ENCODE data around the gene ARMC6. TPM values are rescaled to one million over a fixed set of nuclear protein-coding genes. Genes with fewer than 3 reads are reported as not detected.
"Not testable (repeated sequence)": the region's sequence is repeated elsewhere in the genome, so short reads cannot be mapped to it uniquely, and the experiment has no call there.

ARMC6 gene
- total and polyA plus RNA-seq, 2 donors = 19.6 to 20.3 TPM

- DNase-seq (ENCODE audit: extremely low spot score) = peak; percentile 46
- Histone ChIP-seq H3K4me1 (ENCODE audit: insufficient read depth) (no peaks in the 10 kb centered on the region), H3K4me3 (ENCODE audit: low read depth, low read length) (peak overlapping the region; percentile 33), H3K36me3 (ENCODE audit: insufficient read depth) (no peaks in the 10 kb centered on the region), H3K27ac (ENCODE audit: low read depth) (peak overlapping the region; percentile 56)
- whole genome bisulfite sequencing = 18% methylated on average over 36 of the region's 36 CpGs
Measured at GRCh38 chr19:19105365-19106055, 72.1 kb downstream of the ARMC6 start.

DNA sequence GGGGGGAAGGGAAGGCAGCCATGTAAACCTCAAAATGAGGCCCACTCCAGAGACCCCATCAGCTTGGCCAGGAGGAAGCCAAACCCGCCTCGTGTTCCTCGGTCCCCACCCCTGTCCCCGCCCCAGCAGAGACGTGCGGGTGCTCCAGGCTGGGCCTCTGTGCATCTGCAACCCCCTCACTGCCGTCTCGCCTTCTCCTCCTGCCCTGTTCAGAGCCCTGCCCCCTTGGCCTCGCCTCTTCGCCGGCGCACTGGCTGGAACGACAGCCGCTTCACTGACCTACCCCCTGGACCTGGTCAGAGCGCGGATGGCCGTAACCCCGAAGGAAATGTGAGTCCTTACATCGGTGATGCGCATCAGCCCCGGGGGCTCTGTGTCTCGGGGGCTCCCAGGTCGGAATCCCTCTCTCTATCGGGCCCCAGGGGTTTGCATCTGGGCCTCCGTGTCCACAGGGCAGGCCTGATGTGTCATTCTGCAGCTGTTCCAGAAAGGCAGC, 72.7 kb downstream of the ARMC6 start:
- DNase-seq (ENCODE audit: extremely low spot score) = no peak
- Histone ChIP-seq H3K36me3 (ENCODE audit: insufficient read depth) (no peaks in the 10 kb centered on the region), H3K4me3 (ENCODE audit: low read depth, low read length) (peak overlapping the region; percentile 33), H3K4me1 (ENCODE audit: insufficient read depth) (no peaks in the 10 kb centered on the region), H3K27ac (ENCODE audit: low read depth) (no peak overlapping the region)
- WGBS = 29% methylated on average over 25 of the region's 25 CpGs

DNA sequence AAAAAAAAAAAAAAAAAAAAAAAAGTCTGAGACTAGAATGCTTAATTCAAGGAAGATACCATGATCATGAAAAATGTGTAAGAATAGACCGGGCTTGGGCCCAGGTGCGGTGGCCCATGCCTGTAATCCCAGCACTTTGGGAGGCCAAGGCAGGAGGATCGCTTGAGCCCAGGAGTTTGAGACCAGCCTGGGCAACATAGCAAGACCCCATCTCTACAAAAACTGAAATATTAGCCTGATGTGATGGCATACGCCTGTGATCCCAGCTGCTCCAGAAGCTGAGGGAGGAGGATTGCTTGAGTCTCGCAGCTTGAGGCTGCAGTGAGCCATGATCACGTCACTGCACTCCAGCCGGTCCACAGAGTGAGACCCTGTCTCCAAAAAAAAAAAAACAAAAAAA, 73.5 kb downstream of the ARMC6 start:
- not testable (repeated sequence) for H3K27ac ChIP-seq (ENCODE audit: low read depth); H3K4me1 ChIP-seq (ENCODE audit: insufficient read depth); H3K36me3 ChIP-seq (ENCODE audit: insufficient read depth); DNase-seq (ENCODE audit: extremely low spot score); H3K4me3 ChIP-seq (ENCODE audit: low read depth, low read length)
- 97% methylated on average over 7 of the region's 7 CpGs for WGBS

DNA sequence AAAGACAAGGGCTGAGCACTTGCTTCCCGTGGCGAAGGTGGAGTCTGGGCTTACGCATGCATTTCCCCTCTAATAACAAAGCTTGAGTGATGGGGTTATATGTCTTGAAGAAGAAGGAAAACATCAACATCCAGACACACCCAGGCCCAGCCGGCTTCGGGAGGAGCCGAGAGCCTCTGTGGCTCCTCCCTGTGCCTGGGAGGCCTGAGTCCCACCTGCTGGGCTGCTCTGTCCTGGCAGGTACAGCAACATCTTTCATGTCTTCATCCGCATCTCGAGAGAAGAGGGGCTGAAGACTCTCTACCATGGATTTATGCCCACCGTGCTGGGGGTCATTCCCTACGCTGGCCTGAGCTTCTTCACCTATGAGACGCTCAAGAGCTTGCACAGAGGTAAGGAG, 74.3 kb downstream of the ARMC6 start:
- Histone ChIP-seq H3K4me1 (ENCODE audit: insufficient read depth) (no peaks in the 10 kb centered on the region), H3K36me3 (ENCODE audit: insufficient read depth) (no peaks in the 10 kb centered on the region), H3K27ac (ENCODE audit: low read depth) (no peak overlapping the region), H3K4me3 (ENCODE audit: low read depth, low read length) (no peak overlapping the region)
- DNase-seq (ENCODE audit: extremely low spot score) = no peak
- WGBS = 88% methylated on average over 11 of the region's 11 CpGs

Other genes with a start within 250 kb of the ARMC6 start
- 0.90 TPM for gene COMP, start 242.3 kb upstream of the ARMC6 start, total RNA-seq
- 25.0 TPM for gene COMP, start 242.3 kb upstream of the ARMC6 start, polyA plus RNA-seq
- 34.4 TPM for gene UPF1, start 201.6 kb upstream of the ARMC6 start, total RNA-seq
- gene UPF1, start 201.6 kb upstream of the ARMC6 start, polyA plus RNA-seq = 52.9 TPM
- 7.2 TPM for gene CERS1, start 137.4 kb upstream of the ARMC6 start, total RNA-seq
- gene CERS1, start 137.4 kb upstream of the ARMC6 start, polyA plus RNA-seq = 2.2 TPM
- 47.1 TPM for gene COPE, start 114.2 kb upstream of the ARMC6 start, total RNA-seq
- 188 TPM for gene COPE, start 114.2 kb upstream of the ARMC6 start, polyA plus RNA-seq
- 22.2 TPM for gene DDX49, start 113.9 kb upstream of the ARMC6 start, total RNA-seq
- gene DDX49, start 113.9 kb upstream of the ARMC6 start, polyA plus RNA-seq = 54.0 TPM
- 20.7 TPM for gene HOMER3, start 92.4 kb upstream of the ARMC6 start, total RNA-seq
- 28.4 TPM for gene HOMER3, start 92.4 kb upstream of the ARMC6 start, polyA plus RNA-seq
- 55.8 TPM for gene SUGP2, start 86 bp upstream of the ARMC6 start, total RNA-seq
- 36.3 TPM for gene SUGP2, start 86 bp upstream of the ARMC6 start, polyA plus RNA-seq
- 7.1 TPM for gene SLC25A42, start 30.4 kb downstream of the ARMC6 start, total RNA-seq
- gene SLC25A42, start 30.4 kb downstream of the ARMC6 start, polyA plus RNA-seq = 14.8 TPM
- gene TMEM161A, start 104.9 kb downstream of the ARMC6 start, total RNA-seq = 8.8 TPM
- gene TMEM161A, start 104.9 kb downstream of the ARMC6 start, polyA plus RNA-seq = 30.7 TPM
- 0.42 TPM for gene MEF2B, start 136.7 kb downstream of the ARMC6 start, total RNA-seq
- gene MEF2B, start 136.7 kb downstream of the ARMC6 start, polyA plus RNA-seq = 0.48 TPM
- gene BORCS8, start 158.5 kb downstream of the ARMC6 start, total RNA-seq = 7.8 TPM
- gene BORCS8, start 158.5 kb downstream of the ARMC6 start, polyA plus RNA-seq = 23.2 TPM
- 28.1 TPM for gene RFXANK, start 158.7 kb downstream of the ARMC6 start, total RNA-seq
- 62.8 TPM for gene RFXANK, start 158.7 kb downstream of the ARMC6 start, polyA plus RNA-seq
- 8.5 TPM for gene NR2C2AP, start 169.8 kb downstream of the ARMC6 start, total RNA-seq
- gene NR2C2AP, start 169.8 kb downstream of the ARMC6 start, polyA plus RNA-seq = 28.3 TPM
- 0.42 TPM for gene NCAN, start 178.4 kb downstream of the ARMC6 start, total RNA-seq
- not detected for gene NCAN, start 178.4 kb downstream of the ARMC6 start, polyA plus RNA-seq
- gene TM6SF2, start 239.7 kb downstream of the ARMC6 start, total RNA-seq = 1.5 TPM
- gene TM6SF2, start 239.7 kb downstream of the ARMC6 start, polyA plus RNA-seq = 0.72 TPM